ENCODE data around the gene ERF.

ERF gene

GRCh38 chr19:42252365-42253244 lies 2.3 kb downstream of the ERF start:
- DNase-seq: no peak

GRCh38 chr19:42251572-42252358 lies 3.2 kb downstream of the ERF start:
- no peak for DNase-seq

- no peak for DNase-seq
Observed at GRCh38 chr19:42250666-42251531, 4.0 kb downstream of the ERF start.

- no peak for DNase-seq
Observed at GRCh38 chr19:42250183-42250665, 4.7 kb downstream of the ERF start.

- no peak for DNase-seq
Observed at GRCh38 chr19:42249769-42250168, 5.2 kb downstream of the ERF start.

GRCh38 chr19:42249149-42249750 lies 5.7 kb downstream of the ERF start:
- DNase-seq: no peak

GRCh38 chr19:42248270-42249148 lies 6.4 kb downstream of the ERF start:
- no peak for DNase-seq

GRCh38 chr19:42247640-42248199 lies 7.2 kb downstream of the ERF start:
- DNase-seq: no peak

- DNase-seq: no peak
Observed at GRCh38 chr19:42246922-42247639, 7.8 kb downstream of the ERF start.

- DNase-seq: no peak
Observed at GRCh38 chr19:42246143-42246921, 8.6 kb downstream of the ERF start.

GRCh38 chr19:42245231-42245630 lies 9.7 kb downstream of the ERF start:
- DNase-seq: no peak

GRCh38 chr19:42244347-42245220 lies 10.3 kb downstream of the ERF start:
- peak; percentile 90 for DNase-seq

GRCh38 chr19:42242512-42243409 lies 12.2 kb downstream of the ERF start, which contains the start of gene GSK3A:
Gene GSK3A (minus strand): TSS chr19:42242602. CDS start chr19:42242465, 137 bp downstream.
- peak; percentile 100 for DNase-seq

- no peak for DNase-seq
Observed at GRCh38 chr19:42242069-42242511, 12.8 kb downstream of the ERF start.

- no peak for DNase-seq
Observed at GRCh38 chr19:42241279-42241678, 13.6 kb downstream of the ERF start.

GRCh38 chr19:42239544-42240220 lies 15.2 kb downstream of the ERF start:
- DNase-seq: no peak

GRCh38 chr19:42235181-42235580 lies 19.7 kb downstream of the ERF start:
- no peak for DNase-seq
